Measurements from ENCODE around the gene TAOK1. TPM values are rescaled to one million over a fixed set of nuclear protein-coding genes. Genes with fewer than 3 reads are reported as not detected.
A peak's percentile ranks its signal among the peaks of the same experiment; 100 is the strongest.

TAOK1 gene
- total and polyA plus RNA-seq, 2 of the 13 experiments (the other 11 are each of a cell fraction or from before 2014, with no cell fraction given): 14.1 to 23.0 TPM

GRCh38 chr17:29574732-29575510 lies 184.8 kb downstream of the TAOK1 start (continued):
- no peak for TF ChIP-seq ZFP82 (CRISPR knock-in tag; IDR thresholded peaks at IDR 0.05; ENCODE audit: borderline replicate concordance)
- TF ChIP-seq ZNF543 (CRISPR knock-in tag; IDR thresholded peaks at IDR 0.05): no peak
- 0 out of 2 replicates have a peak, but pooled peaks have one; percentile 50 for TF ChIP-seq ZBTB26 (CRISPR knock-in tag; IDR thresholded peaks at IDR 0.05; ENCODE audit: borderline replicate concordance)
- peak; percentile 47; the same call in 1 of the 2 replicates for TF ChIP-seq KAT7 (CRISPR knock-in tag; IDR thresholded peaks at IDR 0.05; ENCODE audit: borderline replicate concordance)
- TF ChIP-seq PATZ1 (CRISPR knock-in tag; IDR thresholded peaks at IDR 0.05): peak; percentile 79
- no peak for TF ChIP-seq KIAA2018 (CRISPR knock-in tag; IDR thresholded peaks at IDR 0.05; ENCODE audit: borderline replicate concordance)
- TF ChIP-seq ZNF572 (CRISPR knock-in tag; IDR thresholded peaks at IDR 0.05): no peak
- TF ChIP-seq ZNF362 (CRISPR knock-in tag; IDR thresholded peaks at IDR 0.05; ENCODE audit: borderline replicate concordance): no peak
- TF ChIP-seq TMF1 (CRISPR knock-in tag; IDR thresholded peaks at IDR 0.05; ENCODE audit: low read depth): 0 out of 2 replicates have a peak, but pooled peaks have one; percentile 67

All from HepG2 (cell line).